SK-N-SH (cell line): ENCODE results near the gene PIERCE2. TPM values are rescaled to one million over a fixed set of nuclear protein-coding genes. Genes with fewer than 3 reads are reported as not detected.

Experiments
- CTCF ChIA-PET: fragments of 300-600, 350-600 bp; formaldehyde crosslinking; extraction: SDS; loops from one replicate; lab custom pipeline; 2021; lab: Yijun Ruan, JAX
- POLR2A ChIA-PET: fragments of 350-600 bp; sonication (Branson Sonifier 250); formaldehyde crosslinking; extraction: SDS; loops from one replicate; lab custom pipeline; 2020; ENCODE audit warnings: antibody characterized with exemption, inconsistent platforms; lab: Yijun Ruan, JAX
- DNase-seq: peaks from one replicate; pipeline ENCODE4 v3.0.0; 2012
- H2AFZ ChIP-seq: fragments of 200-600 bp; sonication (generic); 2 replicates; pipeline ENCODE4 v1.8.1; 2016; ENCODE audit warnings: antibody characterized with exemption, mild to moderate bottlenecking, low read depth
- H3F3A ChIP-seq: fragments of 200-600 bp; sonication (generic); replicated peaks from 2 replicates; pipeline ENCODE3; 2016; ENCODE audit warnings: antibody characterized with exemption, mild to moderate bottlenecking; ENCODE audit not compliant: insufficient read depth
- H3K27ac ChIP-seq, 2 experiments: fragments of 200-500 bp in 1 of 2; fragments of 200-600 bp in 1 of 2; sonication (Bioruptor generic) in 1 of 2; sonication (generic), shearing (Covaris generic) in 1 of 2; 2 replicates each; pipeline versions ENCODE4 v1.5.1 to v1.6.1; 2014 to 2016; ENCODE audit warnings: low read depth in 2 of 2, inconsistent platforms in 1 of 2, low read length in 1 of 2, mild to moderate bottlenecking in 1 of 2, mixed read lengths in 1 of 2
- H3K27me3 ChIP-seq: fragments of 200-600 bp; sonication (generic), shearing (Covaris generic); 2 replicates; pipeline ENCODE4 v1.6.1; 2016; ENCODE audit warnings: mixed run types; ENCODE audit not compliant: insufficient read depth
- H3K36me3 ChIP-seq, 2 experiments: fragments of 200-500 bp in 1 of 2; fragments of 200-600 bp in 1 of 2; sonication (Bioruptor generic) in 1 of 2; sonication (generic) in 1 of 2; replicated peaks in 1 of 2; 2 replicates each; pipeline versions ENCODE3 to v1.5.1; 2014 to 2016; ENCODE audit warnings: low read length in 1 of 2, mild to moderate bottlenecking in 1 of 2; ENCODE audit not compliant: insufficient read depth in 2 of 2, control insufficient read depth in 1 of 2
- H3K4me1 ChIP-seq, 2 experiments: fragments of 200-500 bp in 1 of 2; fragments of 200-600 bp in 1 of 2; sonication (Bioruptor generic) in 1 of 2; sonication (generic), shearing (Covaris generic) in 1 of 2; 2 replicates each; pipeline versions ENCODE4 v1.5.1 to v1.6.1; 2014 to 2016; ENCODE audit warnings: low read depth in 1 of 2, low read length in 1 of 2, mixed run types in 1 of 2; ENCODE audit not compliant: insufficient read depth in 2 of 2, control insufficient read depth in 1 of 2
- H3K4me2 ChIP-seq: fragments of 200-600 bp; sonication (generic), shearing (Covaris generic); 2 replicates; pipeline ENCODE4 v1.6.1; 2017; ENCODE audit warnings: mixed run types
- H3K4me3 ChIP-seq, 2 experiments: fragments of 200-500 bp in 1 of 2; fragments of 200-600 bp in 1 of 2; sonication (Bioruptor generic) in 1 of 2; sonication (generic), shearing (Covaris generic) in 1 of 2; 2 replicates each; pipeline versions ENCODE4 v1.5.1 to v1.8.1; 2014 to 2016; ENCODE audit warnings: low read depth in 2 of 2, inconsistent platforms in 1 of 2, low read length in 1 of 2, mild to moderate bottlenecking in 1 of 2, mixed read lengths in 1 of 2, moderate library complexity in 1 of 2
- H3K79me2 ChIP-seq: fragments of 200-600 bp; sonication (generic); 2 replicates; pipeline ENCODE4 v1.8.1; 2017; ENCODE audit warnings: mild to moderate bottlenecking; ENCODE audit not compliant: insufficient read depth
- H3K9ac ChIP-seq: fragments of 200-600 bp; sonication (generic); 2 replicates; pipeline ENCODE4 v1.6.1; 2017; ENCODE audit warnings: mixed run types
- H3K9me2 ChIP-seq: fragments of 200-600 bp; sonication (generic); 2 replicates; pipeline ENCODE4 v1.6.1; 2017; ENCODE audit warnings: mixed run types
- H3K9me3 ChIP-seq: fragments of 200-600 bp; sonication (generic); 2 replicates; pipeline ENCODE4 v1.6.1; 2017; ENCODE audit warnings: mixed run types, mild to moderate bottlenecking, moderate library complexity
- H4K20me1 ChIP-seq: fragments of 200-600 bp; sonication (generic); 2 replicates; pipeline ENCODE4 v1.6.1; 2017; ENCODE audit warnings: mild to moderate bottlenecking, mixed run types; ENCODE audit not compliant: insufficient read depth
- CHD2 ChIP-seq: fragments of 150-350 bp; IDR thresholded peaks from 2 replicates; pipeline ENCODE4 v1.6.1; 2018; ENCODE audit warnings: low read length; ENCODE audit not compliant: partially characterized antibody
- ELF1 ChIP-seq: IDR thresholded peaks from 2 replicates; pipeline ENCODE4 v1.4.0; 2012
- EP300 ChIP-seq, 2 experiments: IDR thresholded peaks; 2 replicates each; pipeline versions ENCODE4 v1.4.0 to v1.6.1; 2012; ENCODE audit warnings: borderline replicate concordance in 1 of 2, low read depth in 1 of 2, low read length in 1 of 2
- EZH2phosphoT487 ChIP-seq: fragments of 200-600 bp; sonication (generic); IDR thresholded peaks from 2 replicates; pipeline ENCODE4 v1.6.1; 2017; ENCODE audit warnings: low read depth, mixed run types, mild to moderate bottlenecking, antibody characterized with exemption, moderate library complexity, borderline replicate concordance
- FOXM1 ChIP-seq: IDR thresholded peaks from 2 replicates; pipeline ENCODE4 v1.4.0; 2012; ENCODE audit warnings: low read depth, mild to moderate bottlenecking
- GABPA ChIP-seq: IDR thresholded peaks from 2 replicates; pipeline ENCODE4 v1.4.0; 2012; ENCODE audit warnings: low read depth, mild to moderate bottlenecking
- GATA2 ChIP-seq: sonication (generic); formaldehyde crosslinking; IDR thresholded peaks from 2 replicates; pipeline ENCODE4 v1.5.0; 2020; ENCODE audit warnings: mild to moderate bottlenecking, missing genetic modification reagents
- MEF2A ChIP-seq: IDR thresholded peaks from 2 replicates; pipeline ENCODE4 v1.4.0; 2012; ENCODE audit warnings: low read depth, borderline replicate concordance
- MXI1 ChIP-seq: IDR thresholded peaks from 2 replicates; pipeline ENCODE4 v1.6.1; 2012; ENCODE audit warnings: mild to moderate bottlenecking, low read depth, low read length, improper control_type of control experiment
- NRF1 ChIP-seq: IDR thresholded peaks from 2 replicates; pipeline ENCODE4 v1.6.1; 2012; ENCODE audit warnings: low read depth, mild to moderate bottlenecking, low read length
- POLR2AphosphoS5 ChIP-seq: IDR thresholded peaks from 2 replicates; pipeline ENCODE4 v1.6.1; 2012; ENCODE audit warnings: low read depth, low read length
- RAD21 ChIP-seq: IDR thresholded peaks from 2 replicates; pipeline ENCODE4 v1.6.1; 2012; ENCODE audit warnings: mild to moderate bottlenecking, low read length
- RCOR1 ChIP-seq: fragments of 150-350 bp; IDR thresholded peaks from 2 replicates; pipeline ENCODE4 v1.6.1; 2017; ENCODE audit warnings: antibody characterized with exemption, low read length
- RFX5 ChIP-seq: IDR thresholded peaks from 2 replicates; pipeline ENCODE4 v1.6.1; 2012; ENCODE audit warnings: mild to moderate bottlenecking, improper control_type of control experiment, low read length
- SMC3 ChIP-seq: IDR thresholded peaks from 2 replicates; pipeline ENCODE4 v1.6.1; 2012; ENCODE audit warnings: low read depth, low read length, improper control_type of control experiment
- TCF12 ChIP-seq: IDR thresholded peaks from 2 replicates; pipeline ENCODE4 v1.4.0; 2012
- TEAD4 ChIP-seq: IDR thresholded peaks from 2 replicates; pipeline ENCODE4 v1.4.0; 2012; ENCODE audit warnings: mild to moderate bottlenecking, borderline replicate concordance; ENCODE audit not compliant: insufficient read depth
- WGBS: methylation state at CpG from one replicate; pipeline ENCODE4 v1.1.6; 2017; ENCODE audit warnings: low lambda C conversion rate; 5-methylcytosine and 5-hydroxymethylcytosine counted together
- polyA plus RNA-seq, 3 experiments: library from polyadenylated mRNA; depleted of rRNA; stranded (reverse); fragments of >200 nt; gene quantifications; 2 replicates each; pipeline ENCODE4 v1.2.3, GENCODE V29; 2012
- TF ChIP-seq, protein P1 (sequence below): fragments of 200-600 bp; sonication (generic); IDR thresholded peaks from 2 replicates; pipeline ENCODE4 v1.6.1; 2017; ENCODE audit warnings: antibody characterized with exemption, mild to moderate bottlenecking, moderate library complexity
- TF ChIP-seq, protein P2 (sequence below): IDR thresholded peaks from 2 replicates; pipeline ENCODE4 v1.4.0; 2012; ENCODE audit warnings: low read depth
- TF ChIP-seq, protein P3 (sequence below): IDR thresholded peaks from 2 replicates; pipeline ENCODE4 v1.4.0; 2012; ENCODE audit warnings: low read depth, borderline replicate concordance
- TF ChIP-seq, protein P4 (sequence below): IDR thresholded peaks from 2 replicates; pipeline ENCODE4 v1.4.0; 2012; ENCODE audit warnings: low read depth, borderline replicate concordance

Gene PIERCE2
- polyA plus RNA-seq, 1 of the 3 experiments (the other 2 are of a cell fraction), result 2.5 TPM

DNA sequence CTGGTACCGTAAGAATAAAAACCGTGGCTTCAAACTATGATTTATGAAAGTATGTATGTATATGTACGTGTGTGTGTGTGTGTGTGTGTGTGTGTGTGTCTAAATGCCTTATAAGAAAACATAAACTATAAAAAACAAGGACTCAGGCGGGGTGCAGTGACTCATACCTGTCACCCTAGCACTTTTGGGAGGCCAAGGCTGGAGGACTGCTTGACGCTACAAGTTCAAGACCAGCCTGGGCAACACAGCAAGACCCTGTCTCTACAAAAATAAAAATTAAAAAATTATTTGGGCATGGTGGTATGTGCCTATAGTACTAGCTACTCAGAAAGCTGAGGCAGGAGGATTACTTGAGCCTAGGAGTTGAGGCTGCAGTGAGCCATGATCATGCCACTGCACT, 29.2 kb upstream of the PIERCE2 start:
- H3K4me1 ChIP-seq, result no peaks in the 10 kb centered on the region
- peaks cover 4% of the 10 kb centered on the region for H3F3A ChIP-seq
- no peaks in the 10 kb centered on the region for H3K9me2 ChIP-seq
- H3K27ac ChIP-seq, result no peak overlapping the region
- H3K27me3 ChIP-seq, result no peaks in the 10 kb centered on the region
- TF ChIP-seq FOXM1, result no peak
- TF ChIP-seq, protein P1, sequence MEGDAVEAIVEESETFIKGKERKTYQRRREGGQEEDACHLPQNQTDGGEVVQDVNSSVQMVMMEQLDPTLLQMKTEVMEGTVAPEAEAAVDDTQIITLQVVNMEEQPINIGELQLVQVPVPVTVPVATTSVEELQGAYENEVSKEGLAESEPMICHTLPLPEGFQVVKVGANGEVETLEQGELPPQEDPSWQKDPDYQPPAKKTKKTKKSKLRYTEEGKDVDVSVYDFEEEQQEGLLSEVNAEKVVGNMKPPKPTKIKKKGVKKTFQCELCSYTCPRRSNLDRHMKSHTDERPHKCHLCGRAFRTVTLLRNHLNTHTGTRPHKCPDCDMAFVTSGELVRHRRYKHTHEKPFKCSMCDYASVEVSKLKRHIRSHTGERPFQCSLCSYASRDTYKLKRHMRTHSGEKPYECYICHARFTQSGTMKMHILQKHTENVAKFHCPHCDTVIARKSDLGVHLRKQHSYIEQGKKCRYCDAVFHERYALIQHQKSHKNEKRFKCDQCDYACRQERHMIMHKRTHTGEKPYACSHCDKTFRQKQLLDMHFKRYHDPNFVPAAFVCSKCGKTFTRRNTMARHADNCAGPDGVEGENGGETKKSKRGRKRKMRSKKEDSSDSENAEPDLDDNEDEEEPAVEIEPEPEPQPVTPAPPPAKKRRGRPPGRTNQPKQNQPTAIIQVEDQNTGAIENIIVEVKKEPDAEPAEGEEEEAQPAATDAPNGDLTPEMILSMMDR, result no peak
- TF ChIP-seq GABPA, result no peak
- TF ChIP-seq RAD21, result no peak
- TF ChIP-seq TEAD4, result no peak
- no peak for TF ChIP-seq POLR2AphosphoS5
- TF ChIP-seq ELF1, result no peak
- TF ChIP-seq MEF2A, result no peak
- TF ChIP-seq, all 33 proteins: peak for 0
- Histone ChIP-seq H4K20me1 (no peaks in the 10 kb centered on the region), H3K4me2 (no peak overlapping the region), H3K9me3 (no peaks in the 10 kb centered on the region), H3K36me3 (peaks cover 25 to 39% of the 10 kb centered on the region in 2 experiments), H3K79me2 (no peaks in the 10 kb centered on the region), H3K9ac (no peak overlapping the region), H2AFZ (no peak overlapping the region), H3K4me3 (no peak overlapping the region)
- DNase-seq, result no peak
- POLR2A ChIA-PET, result no interaction called here
- CTCF ChIA-PET, result no interaction called here
- 92% methylated on average over 5 of the region's 5 CpGs for WGBS

DNA sequence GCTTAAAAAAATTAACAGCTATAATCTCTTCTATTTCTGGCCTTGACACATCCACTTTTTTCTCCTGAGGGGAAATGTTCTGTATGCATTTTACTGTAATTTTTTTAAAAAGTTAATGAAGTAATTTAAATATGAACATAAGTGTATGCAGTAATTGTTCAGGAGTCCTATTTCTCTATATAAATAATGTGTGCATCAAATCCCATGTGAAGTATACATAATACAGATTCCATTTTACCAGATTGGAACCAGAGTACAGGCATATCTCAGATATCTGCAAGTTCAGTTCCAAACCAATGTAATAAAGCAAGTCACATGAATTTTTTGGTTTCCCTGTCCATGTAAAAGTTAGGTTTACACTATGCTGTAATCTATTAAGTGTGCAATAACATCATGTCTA, 26.7 kb upstream of the PIERCE2 start:
- Histone ChIP-seq H3K4me2 (no peak overlapping the region), H3K79me2 (no peaks in the 10 kb centered on the region), H3K4me3 (no peak overlapping the region), H3K36me3 (peaks cover 17 to 27% of the 10 kb centered on the region in 2 experiments), H2AFZ (no peak overlapping the region), H4K20me1 (no peaks in the 10 kb centered on the region), H3K9me2 (no peaks in the 10 kb centered on the region), H3K4me1 (no peaks in the 10 kb centered on the region), H3K9ac (no peak overlapping the region), H3K9me3 (no peaks in the 10 kb centered on the region), H3K27me3 (no peaks in the 10 kb centered on the region), H3F3A (peaks cover 4% of the 10 kb centered on the region), H3K27ac (no peak overlapping the region)
- POLR2A ChIA-PET, result no interaction called here
- DNase-seq, result no peak
- no peak for TF ChIP-seq RFX5
- TF ChIP-seq, protein P1, result no peak
- no peak for TF ChIP-seq GATA2
- TF ChIP-seq, protein P2, sequence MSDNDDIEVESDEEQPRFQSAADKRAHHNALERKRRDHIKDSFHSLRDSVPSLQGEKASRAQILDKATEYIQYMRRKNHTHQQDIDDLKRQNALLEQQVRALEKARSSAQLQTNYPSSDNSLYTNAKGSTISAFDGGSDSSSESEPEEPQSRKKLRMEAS, result no peak
- TF ChIP-seq, protein P3, sequence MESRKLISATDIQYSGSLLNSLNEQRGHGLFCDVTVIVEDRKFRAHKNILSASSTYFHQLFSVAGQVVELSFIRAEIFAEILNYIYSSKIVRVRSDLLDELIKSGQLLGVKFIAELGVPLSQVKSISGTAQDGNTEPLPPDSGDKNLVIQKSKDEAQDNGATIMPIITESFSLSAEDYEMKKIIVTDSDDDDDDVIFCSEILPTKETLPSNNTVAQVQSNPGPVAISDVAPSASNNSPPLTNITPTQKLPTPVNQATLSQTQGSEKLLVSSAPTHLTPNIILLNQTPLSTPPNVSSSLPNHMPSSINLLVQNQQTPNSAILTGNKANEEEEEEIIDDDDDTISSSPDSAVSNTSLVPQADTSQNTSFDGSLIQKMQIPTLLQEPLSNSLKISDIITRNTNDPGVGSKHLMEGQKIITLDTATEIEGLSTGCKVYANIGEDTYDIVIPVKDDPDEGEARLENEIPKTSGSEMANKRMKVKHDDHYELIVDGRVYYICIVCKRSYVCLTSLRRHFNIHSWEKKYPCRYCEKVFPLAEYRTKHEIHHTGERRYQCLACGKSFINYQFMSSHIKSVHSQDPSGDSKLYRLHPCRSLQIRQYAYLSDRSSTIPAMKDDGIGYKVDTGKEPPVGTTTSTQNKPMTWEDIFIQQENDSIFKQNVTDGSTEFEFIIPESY, result no peak
- TF ChIP-seq ELF1, result no peak
- TF ChIP-seq CHD2, result no peak
- TF ChIP-seq NRF1, result no peak
- no peak for TF ChIP-seq MXI1
- no peak for TF ChIP-seq FOXM1
- TF ChIP-seq SMC3, result no peak
- no peak for TF ChIP-seq RCOR1
- no peak for TF ChIP-seq EZH2phosphoT487
- TF ChIP-seq RAD21, result no peak
- no peak for TF ChIP-seq EP300 (IDR thresholded peaks at IDR 0.05; ENCODE audit: borderline replicate concordance in 1 of 2, low read depth in 1 of 2, low read length in 1 of 2)
- TF ChIP-seq, protein P4, sequence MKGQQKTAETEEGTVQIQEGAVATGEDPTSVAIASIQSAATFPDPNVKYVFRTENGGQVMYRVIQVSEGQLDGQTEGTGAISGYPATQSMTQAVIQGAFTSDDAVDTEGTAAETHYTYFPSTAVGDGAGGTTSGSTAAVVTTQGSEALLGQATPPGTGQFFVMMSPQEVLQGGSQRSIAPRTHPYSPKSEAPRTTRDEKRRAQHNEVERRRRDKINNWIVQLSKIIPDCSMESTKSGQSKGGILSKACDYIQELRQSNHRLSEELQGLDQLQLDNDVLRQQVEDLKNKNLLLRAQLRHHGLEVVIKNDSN, result no peak
- no peak for TF ChIP-seq TCF12
- CTCF ChIA-PET, result no interaction called here
